Activated CD4-positive, CD25-positive, alpha-beta regulatory T cell treated with anti-CD3 and anti-CD28 coated beads, Interleukin-2, amount 50 U/mL, for 24 hours (primary cell): ENCODE results near the gene GP9.

Source experiments
- ATAC-seq, 2 donors: fragments of 150-1000 bp; cut with Tn5 transposase; one replicate each; pipeline ENCODE4 v1.10.0; 2021; ENCODE audit warnings: mild to moderate bottlenecking in 1 of 2, moderate library complexity in 1 of 2

GP9 gene

GRCh38 chr3:129060276-129061022 is at the start of gene GP9:
Gene GP9 (plus strand): TSS chr3:129060779. CDS start chr3:129061740, 961 bp downstream.
- no peak for ATAC-seq

DNA sequence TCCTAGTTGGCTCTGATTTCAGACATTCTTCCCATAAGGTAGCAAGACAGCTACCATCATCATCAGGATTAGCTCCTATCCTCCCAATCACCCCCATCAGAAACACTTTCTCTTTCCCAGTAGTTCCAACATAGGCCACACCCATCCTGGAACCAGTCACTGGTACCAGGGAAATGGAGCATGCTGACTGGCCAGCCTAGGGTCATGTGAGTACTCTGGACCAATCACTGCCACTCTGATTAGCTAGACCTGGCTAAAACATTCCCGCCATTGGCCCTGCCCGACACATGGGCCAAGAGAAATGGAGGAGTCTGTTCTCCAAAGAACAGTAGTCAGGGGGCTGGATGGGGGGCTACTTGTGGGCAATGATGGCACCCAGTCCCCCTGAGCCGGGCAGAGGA is 47.1 kb upstream of the GP9 start:
- no peak for ATAC-seq

DNA sequence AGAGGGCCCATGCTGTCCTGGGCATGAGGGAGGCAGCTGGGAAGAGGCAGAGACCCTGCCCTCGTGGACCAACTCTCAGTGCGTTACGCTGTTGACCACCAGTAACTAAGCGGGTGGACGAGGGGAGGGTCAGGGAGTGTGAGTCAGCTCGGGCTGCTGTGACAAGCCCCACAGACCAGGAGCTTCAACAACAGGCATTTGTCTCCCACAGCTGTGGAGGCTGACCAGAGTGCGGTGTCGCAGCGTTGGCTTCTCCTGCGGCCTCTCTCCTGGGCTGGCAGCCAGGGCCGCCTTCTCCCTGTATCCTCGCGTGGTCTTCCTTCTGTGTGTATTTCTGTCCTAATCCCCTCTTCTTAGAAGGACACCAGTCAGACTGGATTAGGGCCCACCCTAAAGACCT is 46.4 kb upstream of the GP9 start:
- ATAC-seq = no peak

GRCh38 chr3:129014793-129015345 is 45.7 kb upstream of the GP9 start:
- no peak for ATAC-seq

DNA sequence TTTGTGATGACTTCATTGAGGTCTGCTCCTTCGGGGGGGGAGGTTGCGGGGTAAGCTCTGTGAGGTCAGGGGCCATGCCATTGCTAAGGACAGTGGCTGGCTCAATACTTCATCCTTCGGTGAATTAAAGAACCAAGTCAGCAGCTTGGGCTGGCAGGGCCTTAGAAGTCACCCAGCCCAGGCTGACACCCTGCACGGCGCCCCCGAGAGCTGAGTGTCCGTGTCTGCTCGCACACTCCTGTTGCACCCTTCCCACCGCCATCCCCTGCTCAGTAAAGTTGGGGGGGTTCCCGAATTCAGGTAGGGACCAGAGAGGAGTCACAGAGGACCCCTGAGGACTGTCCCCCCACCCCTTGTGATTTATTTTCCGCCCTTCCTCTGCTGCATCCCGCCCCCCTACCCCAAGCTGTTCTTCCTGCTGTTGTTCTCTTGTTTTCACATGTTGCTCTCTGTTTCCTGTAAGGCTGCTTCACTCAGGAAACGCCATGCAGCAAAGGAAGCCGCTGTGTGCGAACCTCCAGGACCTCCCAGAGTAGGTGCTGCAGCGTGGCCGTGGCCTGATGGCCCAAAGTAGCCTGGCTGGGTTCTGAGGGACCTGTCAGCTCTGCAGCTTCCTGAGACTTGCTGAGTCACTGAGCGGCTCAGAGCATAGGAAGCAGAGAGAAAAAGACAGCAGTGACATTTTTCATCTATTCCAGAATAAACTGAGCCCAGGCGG is 45.0 kb upstream of the GP9 start:
- peak; percentile 67 to 71 for ATAC-seq

DNA sequence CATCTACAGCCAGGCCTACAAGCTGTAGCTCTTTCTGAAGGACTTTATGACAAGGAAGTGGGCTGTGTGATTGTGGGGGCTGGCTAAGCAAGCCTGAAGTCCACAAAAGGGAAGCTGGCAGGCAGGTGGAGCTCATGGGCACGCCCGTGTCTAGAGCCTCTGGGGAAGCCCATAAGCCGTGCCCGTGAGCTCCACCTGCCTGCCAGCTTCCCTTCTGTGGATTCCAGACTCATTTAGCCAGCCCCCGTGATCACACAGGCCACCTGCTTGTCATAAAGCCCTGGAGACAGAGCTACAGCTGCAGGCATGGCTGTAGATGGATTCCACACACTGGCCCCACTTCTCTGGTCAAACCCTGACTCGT is 44.2 kb upstream of the GP9 start:
- ATAC-seq = peak; percentile 70 to 71

DNA sequence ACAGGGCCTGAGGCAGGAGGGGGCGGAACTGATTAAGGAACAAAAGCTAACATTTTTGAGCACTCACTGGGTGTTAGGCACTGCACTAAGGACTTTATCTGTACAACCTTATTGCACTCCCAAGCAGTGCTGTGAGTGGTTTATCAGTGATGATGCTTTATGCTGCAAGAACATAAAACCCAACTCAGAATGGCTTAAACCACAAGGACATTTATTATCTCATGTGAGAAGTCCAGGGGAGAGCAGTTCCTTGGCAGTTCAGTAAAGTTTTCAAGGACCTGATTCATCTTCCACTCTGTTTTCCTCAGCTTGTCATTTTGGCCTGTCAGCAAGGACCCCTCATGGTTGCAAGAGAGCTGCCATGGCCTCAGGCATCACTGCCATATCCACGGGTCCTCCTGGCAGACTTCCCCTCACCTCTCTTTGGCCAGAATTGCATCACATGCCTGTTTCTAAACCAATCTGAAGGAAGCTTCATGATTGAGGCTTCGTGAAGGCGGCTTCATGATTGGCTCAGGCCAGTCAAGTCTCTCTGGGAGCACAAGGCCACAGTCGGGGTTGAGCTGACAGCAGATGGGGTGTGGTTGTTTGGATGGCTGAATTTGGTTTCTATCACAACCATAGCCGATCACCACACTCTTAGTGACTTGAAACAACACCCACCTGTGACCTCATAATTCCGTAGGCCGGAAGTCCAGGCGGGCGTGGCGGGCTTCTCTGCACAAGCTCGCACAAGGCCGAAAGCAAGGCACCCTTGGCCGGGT is 43.7 kb upstream of the GP9 start:
- ATAC-seq = peak in 1 of 2 donors; percentile 14

GRCh38 chr3:129017484-129017899 is 43.1 kb upstream of the GP9 start:
- ATAC-seq = no peak

DNA sequence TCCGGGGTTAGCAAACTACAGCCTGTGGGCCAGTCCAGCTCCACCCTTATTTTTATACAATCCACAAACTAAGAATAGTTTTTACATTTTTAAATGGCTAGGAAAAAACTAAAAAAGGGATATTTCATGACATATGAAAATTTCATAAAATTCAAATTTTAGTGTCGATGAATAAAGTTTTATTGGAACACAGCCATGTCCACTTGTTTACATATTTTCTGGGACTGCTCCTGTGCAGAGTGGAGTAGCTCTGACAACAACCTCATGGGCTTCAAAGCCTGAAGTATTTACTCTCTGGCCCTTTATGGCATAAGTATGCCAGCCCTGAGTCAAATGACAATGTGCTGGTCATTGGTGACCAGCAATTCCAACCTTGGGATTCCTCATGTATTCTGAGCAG is 42.3 kb upstream of the GP9 start:
- ATAC-seq = no peak

- ATAC-seq = no peak
These were observed 41.8 kb upstream of the GP9 start for GRCh38 chr3:129018751-129019150.

DNA sequence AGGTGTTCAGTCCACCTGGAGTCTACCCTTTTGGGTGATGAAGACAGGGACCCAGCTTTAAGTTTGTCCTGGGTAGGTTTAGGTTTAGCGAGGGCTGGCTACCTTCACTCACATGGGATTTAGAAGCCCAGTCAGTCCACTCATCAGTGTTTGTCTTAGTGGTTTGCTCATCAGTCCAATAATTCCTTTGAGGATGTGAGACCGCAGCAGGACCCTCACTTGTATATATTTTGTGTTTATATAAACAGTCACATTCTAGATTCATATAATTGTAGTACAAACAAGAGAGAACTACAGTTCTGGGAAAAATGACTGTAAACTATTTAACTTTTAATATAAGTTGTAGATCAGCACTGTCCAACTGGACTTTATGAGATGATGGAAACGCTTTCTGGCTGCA is 41.3 kb upstream of the GP9 start:
- no peak for ATAC-seq

GRCh38 chr3:129020691-129021090 is 39.9 kb upstream of the GP9 start:
- ATAC-seq = no peak

GRCh38 chr3:129021140-129021551 is 39.4 kb upstream of the GP9 start:
- no peak for ATAC-seq

DNA sequence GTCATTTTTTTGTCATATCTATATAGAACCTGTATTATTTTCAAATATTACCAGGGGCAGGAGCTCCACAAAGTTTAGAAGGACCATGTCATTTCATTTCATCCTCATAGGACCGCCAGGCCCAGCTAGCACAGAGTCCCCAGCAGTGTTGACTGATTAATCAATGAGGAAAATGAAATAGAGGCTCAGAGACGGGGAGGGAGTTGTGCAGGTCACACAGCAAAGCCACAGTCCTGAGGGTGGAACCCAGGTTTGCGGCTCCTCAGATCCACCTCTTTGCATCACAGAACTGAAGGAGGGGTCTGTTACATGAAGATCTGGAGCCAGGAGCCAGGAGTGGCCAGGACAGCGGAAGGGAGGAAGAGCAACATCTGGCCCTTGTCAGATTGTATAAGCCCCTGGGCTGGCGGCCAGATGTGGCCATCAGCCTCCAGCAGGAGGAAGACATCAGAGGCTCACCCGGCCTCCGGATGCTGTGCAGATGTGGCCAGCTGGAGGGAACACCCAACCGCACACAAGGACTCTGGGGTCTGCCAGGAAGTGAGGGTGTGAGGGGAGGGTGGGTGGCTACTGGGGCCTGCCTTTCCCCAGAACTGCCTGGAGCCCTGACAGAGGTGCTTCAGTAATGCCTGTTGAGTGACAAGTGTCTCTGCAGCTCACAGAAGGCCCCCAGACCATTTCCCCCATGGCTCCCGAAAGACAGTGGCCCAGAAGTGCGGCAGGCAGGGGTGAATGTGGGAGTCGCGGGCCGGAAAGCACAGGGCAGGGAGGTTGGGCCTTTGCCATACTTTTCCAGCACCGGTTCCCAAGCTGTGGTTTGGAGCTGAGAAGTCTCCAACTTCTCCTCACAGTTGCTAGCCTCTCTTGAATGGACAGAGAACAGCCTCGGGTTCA is 38.2 kb upstream of the GP9 start:
- ATAC-seq = no peak

DNA sequence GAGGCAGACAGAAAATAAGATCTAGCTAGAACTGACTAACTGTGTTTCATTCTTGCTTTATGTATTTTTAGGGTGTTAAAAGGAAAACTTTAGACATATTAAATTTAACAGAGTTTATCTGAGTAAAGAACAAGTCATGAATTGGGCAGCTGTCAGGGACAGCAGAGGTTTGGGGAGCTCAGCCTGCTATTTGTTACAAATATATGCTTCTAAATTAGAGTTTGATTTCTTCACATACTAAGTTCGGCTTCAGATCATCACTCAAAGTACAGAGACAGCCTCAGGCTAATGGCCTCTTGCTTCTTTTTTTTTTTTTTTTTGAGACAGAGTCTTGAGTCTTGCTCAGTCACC is 37.6 kb upstream of the GP9 start:
- no peak for ATAC-seq

DNA sequence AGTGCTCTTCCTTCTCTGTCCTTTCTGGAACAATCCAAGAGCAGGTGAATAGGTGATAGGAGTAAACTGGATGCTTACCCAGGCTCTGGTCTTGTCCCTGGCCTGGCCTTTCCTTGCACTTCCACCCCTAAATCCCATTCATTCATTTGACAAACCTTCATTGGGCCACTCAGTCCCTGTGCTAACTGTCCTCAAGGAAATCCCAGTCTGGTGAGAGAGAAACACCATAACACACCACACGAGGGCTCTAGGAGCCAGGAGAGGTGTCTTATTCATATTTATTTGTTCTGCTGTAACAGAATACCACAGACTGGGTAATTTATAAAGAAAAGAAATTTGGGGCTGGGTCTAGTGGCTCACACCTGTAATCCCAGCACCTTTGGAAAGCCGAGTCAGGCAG is 36.7 kb upstream of the GP9 start:
- no peak for ATAC-seq

DNA sequence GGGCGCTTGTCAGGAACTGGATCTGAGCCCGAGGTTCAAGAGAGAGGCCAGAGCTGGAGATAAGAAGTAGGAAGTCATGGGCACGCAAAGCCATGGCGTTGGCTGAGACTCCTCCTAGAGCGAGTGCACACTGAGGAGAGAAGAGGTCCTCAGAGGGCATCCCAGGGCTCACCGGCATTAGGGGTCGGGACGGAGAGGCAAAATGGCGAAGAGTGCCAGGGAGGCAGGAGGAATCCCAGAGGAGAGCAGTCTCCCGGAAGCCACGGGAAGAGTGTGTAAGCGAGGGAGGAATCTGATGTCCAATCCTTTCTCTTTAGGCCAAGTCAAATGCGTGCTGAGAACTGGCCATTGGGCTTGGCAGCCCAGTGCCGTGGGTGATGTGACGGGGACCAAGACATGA is 35.5 kb upstream of the GP9 start:
- no peak for ATAC-seq

GRCh38 chr3:129025691-129026435 is 34.7 kb upstream of the GP9 start:
- ATAC-seq = no peak

DNA sequence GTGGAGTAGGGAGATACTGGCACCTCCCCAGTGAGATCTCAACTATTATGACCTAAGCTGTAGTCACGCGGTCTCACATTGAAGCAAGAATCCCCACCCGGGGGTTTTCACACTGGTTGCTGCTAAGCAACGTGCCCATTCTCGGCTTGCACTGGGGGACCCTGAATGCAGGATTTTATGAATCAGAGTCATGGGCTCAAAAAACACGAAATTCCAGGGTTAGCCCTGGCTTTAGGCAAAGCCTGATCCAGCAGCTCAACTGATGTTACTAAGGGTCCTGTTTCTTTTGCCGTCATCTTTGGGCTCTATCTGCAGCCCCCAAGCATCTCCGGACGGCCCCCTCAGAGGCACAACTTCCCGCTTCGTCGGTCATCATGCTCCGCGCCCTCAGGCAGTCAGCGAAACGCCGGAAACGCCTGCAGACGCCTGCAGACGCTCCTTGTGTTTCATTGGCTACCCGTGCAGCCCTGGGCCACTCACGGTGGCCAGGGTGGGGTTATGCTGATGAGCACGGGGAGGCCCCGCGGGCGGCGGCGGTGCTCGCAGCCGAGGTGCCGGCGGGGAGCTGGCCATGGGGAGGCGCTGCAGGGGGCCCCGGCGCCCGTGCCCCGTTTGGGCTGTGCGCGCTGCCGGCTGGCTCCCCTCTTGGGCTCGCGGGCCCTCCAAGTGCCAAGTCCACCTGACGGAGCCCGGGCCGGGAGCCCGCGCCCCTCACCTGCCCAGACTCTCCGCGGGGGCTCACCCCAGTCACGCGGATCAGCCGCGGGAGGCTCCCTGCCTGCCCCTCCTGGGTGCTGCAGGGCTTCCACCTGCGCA is 33.6 kb upstream of the GP9 start:
- peak; percentile 99 to 100 for ATAC-seq

- no peak for ATAC-seq
These were observed 33.1 kb upstream of the GP9 start for GRCh38 chr3:129027544-129027880.

- ATAC-seq = no peak
These were observed 31.7 kb upstream of the GP9 start for GRCh38 chr3:129028866-129029265.
